ENCODE data around the gene MST1. TPM values are rescaled to one million over a fixed set of nuclear protein-coding genes. Genes with fewer than 3 reads are reported as not detected.

The MST1 gene
- total and polyA plus RNA-seq, 2 of the 4 experiments (the other 2 are of a cell fraction) = 1.3 to 13.0 TPM

DNA sequence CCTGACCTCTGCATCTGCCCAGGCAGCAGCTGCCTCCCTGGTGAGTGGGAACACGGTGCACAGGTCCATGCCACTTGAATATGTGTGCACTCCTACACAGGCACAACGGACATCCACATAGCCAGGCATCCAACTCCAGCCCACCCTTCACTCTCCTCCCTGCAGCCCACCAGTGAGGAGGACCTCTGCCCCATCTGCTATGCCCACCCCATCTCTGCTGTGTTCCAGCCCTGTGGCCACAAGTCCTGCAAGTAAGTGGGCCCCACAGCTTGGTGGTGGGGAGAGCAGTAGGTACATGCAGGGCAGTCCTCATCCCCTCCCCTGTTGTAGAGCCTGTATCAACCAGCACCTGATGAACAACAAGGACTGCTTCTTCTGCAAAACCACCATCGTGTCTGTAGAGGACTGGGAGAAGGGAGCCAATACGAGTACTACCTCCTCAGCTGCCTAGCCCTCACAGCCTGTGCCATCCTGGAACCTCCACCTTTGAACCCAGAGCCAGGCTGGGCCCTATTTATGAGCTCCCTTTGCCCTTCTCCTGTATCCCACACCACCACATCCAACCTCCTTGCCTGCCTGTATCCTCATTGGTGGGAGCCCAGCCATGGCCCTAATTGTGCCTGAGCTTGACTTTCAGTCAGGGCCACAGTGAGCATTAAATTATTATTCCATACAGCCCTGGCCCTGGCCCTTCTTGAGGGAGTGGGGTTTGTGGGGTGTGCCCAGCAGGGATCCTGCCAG lies 31.8 kb upstream of the MST1 start:
- ChIA-PET CTCF (interaction anchor here (3.3 kb wide), 1 partner anchor 119 kb away, joined by 9 read pairs; no protein-coding TSS in a partner anchor), POLR2A (ENCODE audit: unreplicated experiment) (no interaction called here)
- H2AFZ ChIP-seq (replicated peaks; ENCODE audit: low read length, poor library complexity) = no peak overlapping the region
- no peak overlapping the region for H3K23ac ChIP-seq (ENCODE audit: low read depth, low read length)
- no peak overlapping the region for H3K18ac ChIP-seq (ENCODE audit: low read depth, low read length)
- H3K56ac ChIP-seq (ENCODE audit: extremely low read depth, insufficient read depth, low read length) = no peak overlapping the region
- no peak overlapping the region for H3K4me3 ChIP-seq (ENCODE audit: insufficient read depth, low read depth, low read length)
- H4K5ac ChIP-seq (ENCODE audit: low read depth, low read length) = no peak overlapping the region
- peaks cover 30% of the 10 kb centered on the region for H3K36me3 ChIP-seq (ENCODE audit: control insufficient read depth, insufficient read depth, low read length)
- BruUV-seq (replicated peaks) = no TSS peak
- H2BK120ac ChIP-seq (ENCODE audit: low read depth, low read length) = no peak overlapping the region
- no peak overlapping the region for H3K9ac ChIP-seq (ENCODE audit: low read depth, low read length)
- H3K9me3 ChIP-seq (ENCODE audit: control insufficient read depth, insufficient read depth, low read length) = no peaks in the 10 kb centered on the region
- no peak overlapping the region for H3K14ac ChIP-seq (replicated peaks; ENCODE audit: low read depth, low read length)
- H4K20me1 ChIP-seq (ENCODE audit: insufficient read depth, low read length) = peaks cover 31% of the 10 kb centered on the region
- H2AK9ac ChIP-seq (replicated peaks; ENCODE audit: low read depth, low read length, poor library complexity) = peak overlapping the region; percentile 15
- no peak overlapping the region for H2BK15ac ChIP-seq (ENCODE audit: low read depth, low read length)
- in situ Hi-C loops (cut with MboI; ENCODE audit: low sequenced_read_pairs) = no loop called here
- ATAC-seq (ENCODE audit: low read depth) = no peak
- peaks cover 17% of the 10 kb centered on the region for H3K4me1 ChIP-seq (ENCODE audit: control insufficient read depth, insufficient read depth, low read length)
- no peak overlapping the region for H4K91ac ChIP-seq (ENCODE audit: insufficient read depth, low read depth, low read length)
- WGBS, 2 experiments (ENCODE audit: extremely low coverage in 2 of 2, insufficient read length in 1 of 2) = no CpG with 5 or more reads among the region's 4 CpGs
- H3K9me1 ChIP-seq (ENCODE audit: insufficient read depth, low read length) = peaks cover 5% of the 10 kb centered on the region; the same call in 1 of the 2 replicates
- dilution Hi-C loops (cut with HindIII; ENCODE audit: low sequenced_read_pairs, unreplicated experiment) = no loop called here
- H3K4me2 ChIP-seq (ENCODE audit: low read depth, low read length) = no peak overlapping the region
- intact Hi-C loops (cut with micrococcal nuclease) = no loop called here
- no peak overlapping the region for H2BK5ac ChIP-seq (ENCODE audit: low read depth, low read length, poor library complexity, severe bottlenecking)
- no peak overlapping the region for H2AK5ac ChIP-seq (ENCODE audit: low read depth, low read length)
- H3K79me1 ChIP-seq (ENCODE audit: low read depth in 1 of 2, low read length in 2 of 2) = peaks cover 15 to 43% of the 10 kb centered on the region in 2 experiments; a peak in 3 of 4 replicates
- H2BK20ac ChIP-seq (ENCODE audit: low read depth, low read length) = no peak overlapping the region
- no peak for DNase-seq
- no peak overlapping the region for H4K8ac ChIP-seq (ENCODE audit: low read depth in 2 of 2, low read length in 2 of 2)
- H3K27ac ChIP-seq (ENCODE audit: insufficient read depth, low read length) = no peak overlapping the region
- TF ChIP-seq FOS (IDR thresholded peaks at IDR 0.05; ENCODE audit: low read depth, low read length) (no peak), BHLHE40 (IDR thresholded peaks at IDR 0.05; ENCODE audit: low read depth, low read length) (no peak), RFX5 (IDR thresholded peaks at IDR 0.05; ENCODE audit: low read depth, low read length) (no peak), MAZ (IDR thresholded peaks at IDR 0.05; ENCODE audit: borderline replicate concordance, low read depth, low read length) (no peak), SMC3 (IDR thresholded peaks at IDR 0.05; ENCODE audit: low read depth, low read length) (no peak), CEBPB (IDR thresholded peaks at IDR 0.05; ENCODE audit: low read depth, low read length) (no peak), CHD1 (IDR thresholded peaks at IDR 0.05; ENCODE audit: low read depth, low read length) (no peak), MXI1 (IDR thresholded peaks at IDR 0.05; ENCODE audit: borderline replicate concordance, low read depth, low read length) (no peak), RCOR1 (IDR thresholded peaks at IDR 0.05; ENCODE audit: insufficient replicate concordance, low read length) (no peak), NFE2L2 (IDR thresholded peaks at IDR 0.05; ENCODE audit: low read depth, low read length) (no peak)
- TF ChIP-seq, protein P1, sequence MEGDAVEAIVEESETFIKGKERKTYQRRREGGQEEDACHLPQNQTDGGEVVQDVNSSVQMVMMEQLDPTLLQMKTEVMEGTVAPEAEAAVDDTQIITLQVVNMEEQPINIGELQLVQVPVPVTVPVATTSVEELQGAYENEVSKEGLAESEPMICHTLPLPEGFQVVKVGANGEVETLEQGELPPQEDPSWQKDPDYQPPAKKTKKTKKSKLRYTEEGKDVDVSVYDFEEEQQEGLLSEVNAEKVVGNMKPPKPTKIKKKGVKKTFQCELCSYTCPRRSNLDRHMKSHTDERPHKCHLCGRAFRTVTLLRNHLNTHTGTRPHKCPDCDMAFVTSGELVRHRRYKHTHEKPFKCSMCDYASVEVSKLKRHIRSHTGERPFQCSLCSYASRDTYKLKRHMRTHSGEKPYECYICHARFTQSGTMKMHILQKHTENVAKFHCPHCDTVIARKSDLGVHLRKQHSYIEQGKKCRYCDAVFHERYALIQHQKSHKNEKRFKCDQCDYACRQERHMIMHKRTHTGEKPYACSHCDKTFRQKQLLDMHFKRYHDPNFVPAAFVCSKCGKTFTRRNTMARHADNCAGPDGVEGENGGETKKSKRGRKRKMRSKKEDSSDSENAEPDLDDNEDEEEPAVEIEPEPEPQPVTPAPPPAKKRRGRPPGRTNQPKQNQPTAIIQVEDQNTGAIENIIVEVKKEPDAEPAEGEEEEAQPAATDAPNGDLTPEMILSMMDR (conservative IDR thresholded peaks at IDR 0.05; ENCODE audit: low read depth, low read length) = no peak
- TF ChIP-seq, protein P2, sequence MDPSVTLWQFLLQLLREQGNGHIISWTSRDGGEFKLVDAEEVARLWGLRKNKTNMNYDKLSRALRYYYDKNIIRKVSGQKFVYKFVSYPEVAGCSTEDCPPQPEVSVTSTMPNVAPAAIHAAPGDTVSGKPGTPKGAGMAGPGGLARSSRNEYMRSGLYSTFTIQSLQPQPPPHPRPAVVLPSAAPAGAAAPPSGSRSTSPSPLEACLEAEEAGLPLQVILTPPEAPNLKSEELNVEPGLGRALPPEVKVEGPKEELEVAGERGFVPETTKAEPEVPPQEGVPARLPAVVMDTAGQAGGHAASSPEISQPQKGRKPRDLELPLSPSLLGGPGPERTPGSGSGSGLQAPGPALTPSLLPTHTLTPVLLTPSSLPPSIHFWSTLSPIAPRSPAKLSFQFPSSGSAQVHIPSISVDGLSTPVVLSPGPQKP (IDR thresholded peaks at IDR 0.05; ENCODE audit: borderline replicate concordance, low read depth, low read length) = no peak
- TF ChIP-seq, protein P3, sequence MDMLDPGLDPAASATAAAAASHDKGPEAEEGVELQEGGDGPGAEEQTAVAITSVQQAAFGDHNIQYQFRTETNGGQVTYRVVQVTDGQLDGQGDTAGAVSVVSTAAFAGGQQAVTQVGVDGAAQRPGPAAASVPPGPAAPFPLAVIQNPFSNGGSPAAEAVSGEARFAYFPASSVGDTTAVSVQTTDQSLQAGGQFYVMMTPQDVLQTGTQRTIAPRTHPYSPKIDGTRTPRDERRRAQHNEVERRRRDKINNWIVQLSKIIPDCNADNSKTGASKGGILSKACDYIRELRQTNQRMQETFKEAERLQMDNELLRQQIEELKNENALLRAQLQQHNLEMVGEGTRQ (IDR thresholded peaks at IDR 0.05; ENCODE audit: low read depth, low read length) = no peak
- no peaks in the 10 kb centered on the region for H3K27me3 ChIP-seq (ENCODE audit: control insufficient read depth, insufficient read depth, low read length)
- no peak overlapping the region for H3K4ac ChIP-seq (ENCODE audit: low read depth, low read length)
